Activated CD4-positive, alpha-beta T cell treated with anti-CD3 and anti-CD28 coated beads, Interleukin-2, amount 50 U/mL, for 4 hours (primary cell): Measurements from ENCODE around the gene CAMK1D.
"Not testable (repeated sequence)": the region's sequence is repeated elsewhere in the genome, so short reads cannot be mapped to it uniquely, and the experiment has no call there.

Experiments
- DNase-seq, 2 experiments: peaks; one replicate each; pipeline ENCODE4 v3.0.0-alpha.2; 2020

Gene CAMK1D

DNA sequence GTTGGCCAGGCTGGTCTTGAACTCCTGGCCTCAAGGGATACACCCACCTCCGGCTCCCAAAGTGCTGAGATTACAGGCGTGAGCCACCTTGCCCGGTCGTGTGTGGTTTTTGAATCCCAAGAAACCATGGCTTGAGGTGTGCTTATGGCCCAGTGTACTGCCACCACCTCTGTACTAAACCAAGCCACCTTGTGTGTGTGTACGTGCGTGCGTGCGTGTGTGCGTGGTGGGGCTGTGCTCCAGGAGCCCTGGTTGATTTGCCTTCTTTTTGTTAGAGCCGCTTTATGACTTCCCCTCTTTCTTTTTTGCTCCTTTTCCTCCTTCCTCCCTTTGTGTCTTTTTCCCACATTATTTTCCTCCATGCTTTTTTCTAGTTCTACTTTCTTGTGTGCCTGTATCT lies 121.4 kb downstream of the CAMK1D start:
- no peak for DNase-seq

GRCh38 chr10:12471135-12471534 lies 121.8 kb downstream of the CAMK1D start:
- no peak for DNase-seq

- DNase-seq, result no peak
These were observed 124.1 kb downstream of the CAMK1D start for GRCh38 chr10:12473491-12473890.

- DNase-seq, result no peak
These were observed 125.5 kb downstream of the CAMK1D start for GRCh38 chr10:12474727-12475412.

GRCh38 chr10:12476656-12477055 lies 127.3 kb downstream of the CAMK1D start:
- no peak for DNase-seq

DNA sequence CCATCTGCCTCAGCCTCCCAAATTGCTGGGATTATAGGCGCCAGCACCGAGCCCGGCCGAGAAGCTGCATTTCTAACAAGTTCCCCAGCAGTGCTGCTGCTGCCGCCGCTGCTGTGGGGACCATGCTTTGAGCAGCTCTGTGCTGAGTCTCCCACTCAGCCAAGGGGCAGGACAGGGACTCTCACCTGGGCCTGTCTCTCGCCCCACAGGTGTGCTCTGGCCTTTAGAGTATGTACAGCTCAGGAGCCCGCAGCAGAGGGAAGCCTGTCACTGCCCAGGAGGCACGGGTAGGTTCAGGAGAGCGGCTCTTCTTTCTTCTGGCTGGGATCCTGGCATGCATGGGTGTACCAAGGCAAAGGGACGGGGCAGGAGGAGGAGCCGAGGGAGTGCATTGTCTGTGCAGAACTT lies 130.1 kb downstream of the CAMK1D start:
- DNase-seq, result no peak

GRCh38 chr10:12479924-12480323 lies 130.6 kb downstream of the CAMK1D start:
- no peak for DNase-seq

DNA sequence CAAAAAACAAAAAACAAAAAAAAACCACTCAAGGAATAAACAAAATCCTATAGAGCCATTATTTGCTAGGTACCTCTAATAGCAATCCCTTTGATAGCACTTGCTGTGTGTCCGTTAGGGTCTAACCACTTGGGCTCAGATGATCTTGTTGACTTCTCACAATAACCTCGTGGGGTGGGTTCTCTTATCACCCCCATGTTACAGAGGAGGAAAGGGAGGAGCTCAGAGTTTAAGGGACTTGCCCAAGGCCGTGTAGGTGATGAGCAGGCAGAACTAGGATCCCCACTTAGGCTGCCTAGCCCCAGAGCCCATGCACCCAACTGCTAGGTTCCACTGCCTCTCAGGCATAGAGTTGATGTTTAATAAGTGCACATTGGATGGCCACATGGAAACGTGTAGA lies 131.1 kb downstream of the CAMK1D start:
- no peak for DNase-seq

DNA sequence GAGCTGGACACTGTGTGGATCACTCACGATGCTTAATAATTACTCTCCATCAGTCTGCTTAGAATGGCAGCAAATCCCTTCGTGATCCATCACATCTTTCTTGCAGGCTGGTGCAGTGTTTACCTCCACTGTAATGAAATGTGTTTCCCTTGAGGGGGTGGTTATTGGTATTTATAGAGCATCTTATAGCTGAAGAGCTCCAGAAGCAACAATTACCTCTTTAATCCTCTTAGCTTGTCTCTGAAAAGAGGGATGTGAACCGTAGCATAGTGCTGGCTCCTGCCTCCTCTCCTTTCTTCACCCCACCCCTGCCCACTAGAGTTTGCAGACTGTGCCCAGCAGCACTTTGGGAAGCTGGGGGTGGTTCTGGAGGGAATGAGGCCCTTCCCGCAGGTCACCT lies 132.6 kb downstream of the CAMK1D start:
- no peak for DNase-seq

- DNase-seq, result no peak
These were observed 133.2 kb downstream of the CAMK1D start for GRCh38 chr10:12482587-12482986.

DNA sequence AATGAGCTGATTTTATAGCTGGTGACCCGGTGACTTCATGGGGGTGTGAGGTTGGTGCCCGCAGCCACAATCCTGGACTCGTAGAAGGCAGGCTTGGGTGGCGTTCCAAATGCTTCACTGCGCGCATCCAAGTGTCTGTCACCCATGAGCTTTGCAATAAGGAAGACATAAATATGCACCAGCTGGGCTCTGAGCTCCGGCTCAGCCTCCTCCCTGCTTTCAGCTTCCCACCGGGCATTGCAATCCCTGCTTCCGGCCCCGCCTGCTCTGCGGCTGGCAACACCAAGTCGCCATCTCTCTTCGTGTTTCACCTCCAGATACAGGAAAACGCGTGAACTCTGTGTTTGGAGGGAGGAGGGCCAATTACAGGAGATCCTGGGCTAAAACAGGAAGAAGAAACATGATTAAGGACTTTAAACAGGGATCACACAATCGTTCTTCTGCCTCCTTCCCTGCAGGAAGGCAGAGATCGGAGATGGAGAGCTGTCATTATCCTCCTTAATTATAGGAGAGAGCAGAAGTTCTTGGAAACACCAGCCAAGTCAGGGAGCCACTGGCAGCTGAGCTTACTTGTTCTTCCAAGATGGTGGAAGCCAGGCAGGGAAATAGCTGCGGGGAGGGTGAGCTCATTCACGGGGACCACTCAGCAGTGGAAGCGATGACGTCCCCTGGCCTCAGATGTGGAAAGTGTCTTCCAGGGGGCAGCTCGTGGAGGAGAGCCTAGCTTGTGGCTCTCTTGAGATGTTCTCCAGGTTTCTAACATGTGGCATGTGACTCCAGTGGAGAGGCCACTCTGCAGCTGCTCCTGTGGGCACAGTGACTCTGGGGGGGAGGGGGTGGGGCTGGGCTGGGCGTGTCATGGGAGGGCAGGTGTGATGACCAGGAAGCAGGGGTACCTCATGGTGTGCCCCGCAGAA lies 134.9 kb downstream of the CAMK1D start:
- no peak for DNase-seq

DNA sequence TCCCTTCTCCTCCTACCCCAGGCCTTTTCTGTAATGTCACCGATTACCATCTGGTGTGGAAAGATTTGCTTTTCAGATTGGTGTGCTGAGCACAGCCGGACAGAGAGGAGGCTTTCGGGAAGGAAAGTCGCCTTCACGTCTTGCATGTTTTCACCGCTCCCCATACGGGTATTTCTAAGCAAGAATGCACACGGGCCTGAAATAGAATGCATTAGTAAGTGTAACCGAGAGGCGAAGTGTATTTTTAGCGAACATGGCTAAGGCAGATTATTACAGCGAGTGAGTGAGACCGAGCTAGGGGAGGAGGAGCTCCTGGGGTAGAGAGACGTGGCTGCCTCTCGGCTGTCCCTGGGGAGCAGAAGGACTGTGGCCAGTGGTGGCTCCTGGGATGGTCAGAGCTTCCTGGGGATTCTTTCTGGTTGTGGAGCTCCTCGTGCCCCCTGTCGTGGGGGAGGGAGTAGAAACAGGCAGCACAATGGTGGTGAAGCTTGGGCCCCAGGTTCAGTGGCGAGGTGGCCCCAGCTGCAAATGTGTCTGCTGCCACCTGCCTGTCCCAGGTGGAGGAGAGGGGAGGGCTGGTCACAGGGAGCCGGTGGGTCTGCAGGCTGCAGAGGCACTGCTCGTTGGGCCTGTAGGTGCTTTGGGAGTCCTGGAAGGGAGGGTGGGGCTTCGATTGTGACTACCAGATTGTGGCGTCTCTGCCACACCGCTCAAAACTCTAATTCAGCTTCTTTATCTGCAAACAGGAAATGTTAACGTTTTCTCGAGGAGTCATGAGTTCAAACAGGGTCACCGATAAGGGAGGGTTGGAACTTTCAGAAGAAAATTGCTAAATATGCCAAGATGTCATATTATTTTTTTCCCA lies 135.8 kb downstream of the CAMK1D start:
- peak; percentile 11 to 15 for DNase-seq

DNA sequence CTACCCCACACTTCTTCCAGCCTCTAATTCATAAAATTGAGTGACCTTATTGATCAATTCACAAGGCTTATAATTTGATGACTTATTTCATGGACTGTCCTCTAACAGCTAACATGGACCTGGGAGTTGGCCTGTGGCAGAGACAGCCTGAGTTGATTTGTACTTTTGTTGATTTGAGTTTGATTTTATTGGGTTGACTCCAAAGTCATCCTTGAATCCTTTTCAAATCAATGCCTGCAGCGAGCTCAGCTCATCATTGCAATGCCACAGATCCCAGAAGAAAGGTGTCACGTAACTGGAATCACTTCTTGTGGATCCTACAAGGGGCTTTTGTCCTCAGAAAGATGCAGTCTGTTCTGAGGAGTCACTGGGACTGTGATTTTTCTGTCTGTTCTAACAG lies 138.0 kb downstream of the CAMK1D start:
- DNase-seq, result no peak

DNA sequence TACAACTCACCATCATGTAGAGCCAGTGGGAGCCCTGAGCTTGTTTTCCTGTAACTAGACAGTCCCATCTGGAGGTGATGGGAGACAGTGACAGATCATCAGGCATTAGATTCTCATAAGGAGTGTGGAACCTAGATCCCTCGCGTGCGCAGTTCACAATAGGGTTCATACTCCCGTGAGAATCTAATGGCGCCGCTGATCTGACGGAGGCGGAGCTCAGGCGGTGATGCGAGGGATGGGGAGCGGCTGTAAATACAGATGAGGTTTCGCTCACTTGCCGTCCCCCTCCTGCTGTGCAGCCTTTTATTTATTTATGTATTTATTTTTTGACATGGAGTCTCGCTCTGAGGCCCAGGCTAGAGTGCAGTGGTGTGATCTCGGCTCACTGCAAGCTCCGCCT lies 139.3 kb downstream of the CAMK1D start:
- no peak for DNase-seq

- no peak for DNase-seq
These were observed 140.0 kb downstream of the CAMK1D start for GRCh38 chr10:12489357-12489756.

DNA sequence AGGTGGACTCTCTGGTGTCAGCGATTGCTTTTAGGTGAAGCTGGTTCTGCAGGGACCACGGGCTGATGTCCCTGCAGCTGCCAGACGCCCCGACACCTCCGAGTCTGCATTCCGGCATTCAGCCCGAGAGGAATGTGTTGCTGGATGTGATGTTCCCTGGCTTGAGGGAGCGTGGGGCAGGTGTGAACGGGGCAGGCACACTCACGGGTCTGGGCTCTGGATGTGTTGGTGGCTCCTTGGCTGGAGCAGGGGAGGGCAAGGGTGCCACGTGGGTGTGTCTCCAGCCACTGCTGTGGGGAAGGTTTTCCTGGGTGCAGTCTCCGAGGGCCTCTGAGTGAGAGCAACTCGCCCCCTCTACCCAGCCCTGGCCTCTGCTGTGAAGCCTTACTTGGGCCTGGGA lies 140.5 kb downstream of the CAMK1D start:
- no peak for DNase-seq

DNA sequence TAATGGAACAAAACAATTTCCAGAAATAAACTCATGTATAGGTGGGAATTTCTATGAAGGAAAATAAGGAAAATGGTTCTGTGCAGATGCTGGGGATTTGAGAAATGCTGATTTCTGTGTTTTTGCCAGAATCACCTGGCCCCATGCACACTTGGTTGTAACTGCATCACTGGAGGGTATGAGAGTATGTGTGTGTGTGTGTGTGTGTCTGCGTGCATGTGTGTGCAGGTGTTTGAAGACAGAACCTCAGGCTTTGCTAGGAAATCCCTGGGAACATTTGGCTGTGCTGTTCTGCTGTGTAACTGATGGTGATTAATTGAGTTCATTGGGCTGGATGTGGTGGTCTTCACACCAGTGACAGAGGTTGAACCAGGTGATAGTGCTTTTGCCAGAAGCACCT lies 141.6 kb downstream of the CAMK1D start:
- DNase-seq, result no peak

GRCh38 chr10:12491491-12491890 lies 142.1 kb downstream of the CAMK1D start:
- DNase-seq, result no peak

- no peak for DNase-seq
These were observed 142.7 kb downstream of the CAMK1D start for GRCh38 chr10:12492016-12492415.

DNA sequence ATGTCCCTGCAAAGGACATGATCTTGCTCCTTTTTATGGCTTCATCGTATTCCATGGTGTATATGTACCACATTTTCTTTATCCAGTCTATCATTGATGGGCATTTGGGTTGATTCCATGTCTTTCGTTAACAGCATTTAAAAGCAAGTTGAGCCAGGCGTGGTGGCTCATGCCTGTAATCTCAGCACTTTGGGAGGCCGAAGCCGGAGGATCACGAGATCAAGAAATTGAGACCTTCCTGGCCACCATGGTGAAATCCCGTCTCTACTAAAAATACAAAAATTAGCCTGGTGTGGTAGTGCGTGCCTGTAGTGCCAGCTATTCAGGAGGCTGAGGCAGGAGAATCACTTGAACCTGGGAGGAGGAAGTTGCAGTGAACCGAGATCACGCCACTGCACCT lies 147.7 kb downstream of the CAMK1D start:
- not testable (repeated sequence) for DNase-seq

DNA sequence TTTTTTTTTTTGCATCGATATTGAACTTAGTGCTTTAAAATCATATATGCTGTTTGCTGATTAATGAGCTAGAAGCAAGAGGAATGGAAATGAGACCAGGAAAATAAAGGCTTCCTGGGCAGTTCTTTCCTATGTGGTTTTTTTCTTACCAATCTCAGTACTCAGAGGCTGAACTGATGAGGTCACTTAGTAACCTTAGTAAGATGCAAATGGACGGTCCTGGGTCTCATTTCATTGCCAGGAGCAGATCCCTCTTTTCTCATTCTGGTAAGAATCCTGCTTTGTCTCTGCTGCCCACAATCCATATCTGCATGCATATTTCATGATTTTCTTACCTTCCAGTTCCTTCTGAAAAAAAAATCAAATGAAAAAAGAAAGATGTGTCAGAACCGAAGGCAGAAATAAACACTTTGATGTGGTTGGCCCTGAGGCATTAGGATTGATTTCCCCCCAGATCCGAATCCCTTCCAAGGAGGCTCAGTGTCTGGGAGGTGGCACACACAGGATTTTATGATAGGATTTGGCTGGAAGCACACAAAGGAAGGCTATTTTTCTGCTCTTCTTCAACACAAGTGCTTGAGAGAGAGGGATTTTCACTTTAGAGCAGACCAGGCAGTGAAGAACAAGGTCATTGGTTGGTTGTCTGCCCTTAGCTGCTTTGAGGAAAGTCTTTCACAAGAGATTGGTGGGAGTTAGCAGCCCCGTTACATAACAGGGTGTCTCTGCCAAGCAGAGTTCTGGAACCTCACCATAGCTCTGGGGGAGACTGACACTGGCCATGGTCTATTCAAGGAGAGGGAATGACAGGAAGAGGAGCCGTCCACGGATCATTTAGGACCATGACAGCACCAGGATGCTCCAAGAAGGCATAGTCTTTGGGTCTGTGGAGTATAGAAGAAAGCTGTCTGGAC lies 150.0 kb downstream of the CAMK1D start:
- DNase-seq, result no peak
